HUDEP-2 (cell line): ENCODE data around the gene BTN1A1.
"Not testable (repeated sequence)": the region's sequence is repeated elsewhere in the genome, so short reads cannot be mapped to it uniquely, and the experiment has no call there.

Experiments used
- DNase-seq, 76 experiments: peaks; one replicate each; lab custom pipeline; 2025; ENCODE audit not compliant: unreplicated experiment in 76 of 76; lab: John Stamatoyannopoulos, UW

Gene BTN1A1

GRCh38 chr6:26536571-26537159, 36.6 kb downstream of the BTN1A1 start:
- DNase-seq = peak in 44 of 76 experiments; percentile 9 to 67 (median 42)

- DNase-seq = peak in 74 of 76 experiments; percentile 79 to 99 (median 95)
Measured at GRCh38 chr6:26537160-26537845, 37.2 kb downstream of the BTN1A1 start.

GRCh38 chr6:26537846-26538571, 37.9 kb downstream of the BTN1A1 start, which contains the start of gene HMGN4:
Gene HMGN4 (plus strand): TSS chr6:26538366. CDS start chr6:26545207, 6,841 bp downstream.
- DNase-seq = peak in 69 of 76 experiments; percentile 64 to 95 (median 84)

- DNase-seq = peak in 1 of 76 experiments; percentile 58
Measured at GRCh38 chr6:26538572-26538902, 38.4 kb downstream of the BTN1A1 start.

GRCh38 chr6:26539071-26539615, 39.0 kb downstream of the BTN1A1 start:
- DNase-seq = no peak

- no peak for DNase-seq
Measured at GRCh38 chr6:26541579-26541978, 41.5 kb downstream of the BTN1A1 start.

GRCh38 chr6:26543953-26544352, 43.9 kb downstream of the BTN1A1 start:
- DNase-seq = peak in 4 of 76 experiments; percentile 10 to 22 (median 18)

GRCh38 chr6:26544473-26544872, 44.4 kb downstream of the BTN1A1 start:
- DNase-seq = no peak

GRCh38 chr6:26545627-26546026, 45.5 kb downstream of the BTN1A1 start:
- DNase-seq = no peak

- not testable (repeated sequence) for DNase-seq
Measured at GRCh38 chr6:26547363-26547762, 47.3 kb downstream of the BTN1A1 start.

- DNase-seq = peak in 55 of 76 experiments; percentile 16 to 75 (median 54)
Measured at GRCh38 chr6:26550250-26550993, 50.3 kb downstream of the BTN1A1 start.

GRCh38 chr6:26552205-26552604, 52.1 kb downstream of the BTN1A1 start:
- DNase-seq = no peak

GRCh38 chr6:26552640-26553188, 52.6 kb downstream of the BTN1A1 start:
- peak in 1 of 76 experiments; percentile 58 for DNase-seq

GRCh38 chr6:26553264-26553634, 53.1 kb downstream of the BTN1A1 start:
- peak in 68 of 76 experiments; percentile 45 to 93 (median 78) for DNase-seq

- peak in 69 of 76 experiments; percentile 51 to 95 (median 85) for DNase-seq
Measured at GRCh38 chr6:26553635-26554446, 53.7 kb downstream of the BTN1A1 start.

- no peak for DNase-seq
Measured at GRCh38 chr6:26554447-26554696, 54.3 kb downstream of the BTN1A1 start.

GRCh38 chr6:26554697-26555504, 54.8 kb downstream of the BTN1A1 start:
- DNase-seq = peak in 67 of 76 experiments; percentile 24 to 88 (median 70)

GRCh38 chr6:26555505-26556262, 55.6 kb downstream of the BTN1A1 start:
- peak in 4 of 76 experiments; percentile 48 to 69 (median 50) for DNase-seq
